ENCODE data around the gene BANF2.

Gene BANF2

DNA sequence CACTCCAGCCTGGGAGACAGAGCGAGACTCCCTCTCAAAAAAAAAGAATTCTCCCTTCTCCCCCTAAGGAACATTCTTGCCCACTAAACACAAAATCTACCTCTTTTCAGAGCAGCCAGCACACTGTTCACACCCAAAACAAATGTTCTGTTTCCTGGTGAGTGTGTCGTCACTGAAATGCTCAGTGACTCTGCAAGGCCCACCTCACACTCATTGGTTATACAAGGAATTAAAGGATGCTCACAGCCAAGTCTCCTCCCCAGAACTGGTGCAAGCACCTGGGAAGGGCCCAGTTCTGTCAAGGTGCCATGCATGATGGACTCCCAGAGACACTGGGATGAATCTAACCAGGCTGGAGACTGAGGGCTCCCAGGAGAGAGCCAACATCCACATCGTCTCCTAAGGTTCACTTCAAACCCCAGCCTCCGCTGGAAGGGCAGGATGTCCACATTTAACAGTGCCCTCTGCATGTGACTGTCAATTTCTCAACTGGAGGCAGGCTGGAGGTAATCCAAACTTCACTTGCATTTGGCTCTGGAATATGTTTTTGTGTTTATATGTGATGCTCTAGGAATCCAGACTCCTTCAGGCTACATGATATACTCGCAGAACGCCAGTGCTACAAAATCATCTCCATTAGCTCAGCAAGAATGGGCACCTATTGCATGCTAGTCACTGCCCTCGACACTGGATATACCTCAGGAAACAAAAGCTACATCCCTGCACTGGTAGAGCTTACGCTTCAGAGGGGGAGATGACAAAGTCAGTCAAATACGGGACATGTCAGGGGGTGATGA is 24.8 kb upstream of the BANF2 start:
- TF ChIP-seq, protein P1, sequence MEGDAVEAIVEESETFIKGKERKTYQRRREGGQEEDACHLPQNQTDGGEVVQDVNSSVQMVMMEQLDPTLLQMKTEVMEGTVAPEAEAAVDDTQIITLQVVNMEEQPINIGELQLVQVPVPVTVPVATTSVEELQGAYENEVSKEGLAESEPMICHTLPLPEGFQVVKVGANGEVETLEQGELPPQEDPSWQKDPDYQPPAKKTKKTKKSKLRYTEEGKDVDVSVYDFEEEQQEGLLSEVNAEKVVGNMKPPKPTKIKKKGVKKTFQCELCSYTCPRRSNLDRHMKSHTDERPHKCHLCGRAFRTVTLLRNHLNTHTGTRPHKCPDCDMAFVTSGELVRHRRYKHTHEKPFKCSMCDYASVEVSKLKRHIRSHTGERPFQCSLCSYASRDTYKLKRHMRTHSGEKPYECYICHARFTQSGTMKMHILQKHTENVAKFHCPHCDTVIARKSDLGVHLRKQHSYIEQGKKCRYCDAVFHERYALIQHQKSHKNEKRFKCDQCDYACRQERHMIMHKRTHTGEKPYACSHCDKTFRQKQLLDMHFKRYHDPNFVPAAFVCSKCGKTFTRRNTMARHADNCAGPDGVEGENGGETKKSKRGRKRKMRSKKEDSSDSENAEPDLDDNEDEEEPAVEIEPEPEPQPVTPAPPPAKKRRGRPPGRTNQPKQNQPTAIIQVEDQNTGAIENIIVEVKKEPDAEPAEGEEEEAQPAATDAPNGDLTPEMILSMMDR (IDR thresholded peaks at IDR 0.05), result no peak

DNA sequence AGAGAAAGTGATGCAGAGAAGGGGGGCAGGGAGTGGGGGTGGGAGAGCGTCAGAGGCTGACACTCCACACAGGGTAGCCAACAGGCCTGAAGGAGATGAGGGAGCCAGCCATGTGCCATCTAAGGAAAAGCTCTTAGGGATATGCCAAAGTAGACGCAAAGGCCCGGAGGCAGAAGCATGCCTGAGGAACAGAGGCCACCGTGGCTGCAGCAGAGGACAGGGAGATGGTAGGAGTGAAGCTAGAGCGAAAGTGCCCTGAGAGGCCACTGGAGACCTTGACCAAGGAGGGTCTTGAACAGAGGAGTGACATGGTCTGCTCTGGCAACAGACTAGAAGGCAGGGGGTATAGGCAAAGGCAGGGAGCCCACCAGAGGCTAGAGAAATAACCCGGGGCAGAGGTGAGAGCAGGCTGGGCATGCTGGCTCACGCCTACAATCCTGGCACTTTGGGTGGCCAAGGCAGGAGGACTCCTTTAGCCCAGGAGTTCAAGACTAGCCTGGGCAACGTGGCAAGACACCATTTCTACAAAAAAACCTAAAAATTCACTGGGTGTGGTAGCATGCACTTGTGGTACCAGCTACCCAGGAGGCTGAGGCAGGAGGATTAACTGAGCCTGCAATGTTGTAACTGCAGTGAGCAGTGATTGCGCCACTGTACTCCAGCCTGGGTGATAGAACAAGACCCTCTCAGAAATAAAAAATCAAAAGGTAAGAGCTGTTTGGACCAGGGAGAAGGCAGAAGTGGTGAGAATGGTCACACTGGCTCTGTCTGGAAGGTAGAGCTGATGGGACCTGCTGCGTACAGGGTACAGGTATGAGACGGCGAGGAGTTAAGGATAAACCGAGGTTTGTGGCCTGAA is 24.0 kb upstream of the BANF2 start:
- TF ChIP-seq, protein P1 (IDR thresholded peaks at IDR 0.05), result no peak

DNA sequence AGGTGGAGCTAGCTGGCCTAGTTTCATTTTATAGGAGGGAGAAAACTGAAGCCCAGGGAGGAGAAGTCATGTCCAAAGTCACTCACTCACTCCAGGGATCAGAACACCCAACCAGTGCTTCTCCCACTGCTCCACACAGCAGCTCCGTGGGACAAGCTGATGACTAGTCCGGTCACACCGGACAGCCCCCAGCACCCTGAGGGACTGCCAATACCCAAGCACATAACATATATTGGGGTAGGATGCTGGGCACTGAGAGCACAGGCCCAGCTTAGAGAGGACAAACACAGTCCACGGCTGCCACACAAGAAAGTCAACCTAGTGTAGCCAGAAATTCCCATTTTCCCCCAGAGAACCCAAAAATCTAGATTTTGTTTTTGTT is 23.4 kb upstream of the BANF2 start:
- TF ChIP-seq, protein P1 (IDR thresholded peaks at IDR 0.05), result no peak

DNA sequence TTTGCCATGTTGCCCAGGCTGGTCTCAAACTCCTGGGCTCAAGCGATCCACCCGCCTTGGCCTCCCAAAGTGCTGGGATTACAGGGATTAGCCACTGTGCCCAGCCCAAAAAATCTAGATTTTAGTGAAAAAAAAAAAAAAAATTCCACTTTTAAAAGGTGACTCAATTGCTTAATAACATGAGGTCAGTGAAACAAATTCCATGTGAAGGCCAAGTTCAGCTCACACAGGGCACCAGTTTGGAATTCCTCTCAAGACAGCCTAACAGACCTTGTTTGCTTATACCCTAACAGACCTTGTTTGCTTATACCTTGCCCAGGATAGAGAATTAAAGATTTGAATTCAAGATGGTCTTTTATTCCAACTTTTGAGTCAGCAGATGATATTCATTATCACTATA is 22.8 kb upstream of the BANF2 start:
- TF ChIP-seq, protein P1 (IDR thresholded peaks at IDR 0.05), result no peak

DNA sequence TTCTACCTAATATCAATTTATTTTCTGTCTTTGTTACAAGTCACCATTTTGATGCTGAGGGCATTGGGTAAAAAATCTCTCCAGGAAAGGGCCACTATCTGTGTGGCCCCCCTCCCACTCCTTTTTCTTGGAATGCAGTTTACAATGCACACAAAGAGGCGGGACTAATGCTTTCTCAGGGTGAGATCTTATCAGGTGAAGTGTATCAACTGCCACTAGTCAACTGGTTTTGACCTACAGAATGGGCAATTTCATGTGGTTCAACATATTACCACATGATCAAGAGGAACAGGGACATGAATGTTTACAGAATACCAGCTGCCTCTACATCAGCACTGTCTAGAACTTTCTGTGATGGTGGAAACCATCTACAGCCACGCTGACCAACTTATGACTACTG is 21.5 kb upstream of the BANF2 start:
- TF ChIP-seq, protein P1 (IDR thresholded peaks at IDR 0.05), result no peak

DNA sequence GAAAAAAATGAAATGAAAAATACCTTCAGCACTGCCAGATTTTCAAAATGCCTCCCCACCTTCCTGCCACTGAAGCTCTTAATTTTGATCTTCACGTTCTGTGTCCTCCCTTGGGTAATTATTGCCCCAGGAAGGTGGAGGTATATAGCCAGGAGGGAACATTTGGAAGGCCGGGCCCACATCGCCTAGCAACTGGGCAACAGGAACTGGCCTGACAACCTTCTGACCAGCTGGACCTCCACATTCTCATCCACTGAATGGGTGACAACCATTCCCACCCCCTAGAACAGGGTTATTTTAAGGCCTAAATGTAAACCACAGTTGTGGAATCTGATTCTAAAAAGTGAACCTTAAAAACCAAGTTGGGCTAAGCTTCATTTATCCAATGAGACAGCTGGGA is 20.9 kb upstream of the BANF2 start:
- TF ChIP-seq, protein P1 (IDR thresholded peaks at IDR 0.05), result no peak

DNA sequence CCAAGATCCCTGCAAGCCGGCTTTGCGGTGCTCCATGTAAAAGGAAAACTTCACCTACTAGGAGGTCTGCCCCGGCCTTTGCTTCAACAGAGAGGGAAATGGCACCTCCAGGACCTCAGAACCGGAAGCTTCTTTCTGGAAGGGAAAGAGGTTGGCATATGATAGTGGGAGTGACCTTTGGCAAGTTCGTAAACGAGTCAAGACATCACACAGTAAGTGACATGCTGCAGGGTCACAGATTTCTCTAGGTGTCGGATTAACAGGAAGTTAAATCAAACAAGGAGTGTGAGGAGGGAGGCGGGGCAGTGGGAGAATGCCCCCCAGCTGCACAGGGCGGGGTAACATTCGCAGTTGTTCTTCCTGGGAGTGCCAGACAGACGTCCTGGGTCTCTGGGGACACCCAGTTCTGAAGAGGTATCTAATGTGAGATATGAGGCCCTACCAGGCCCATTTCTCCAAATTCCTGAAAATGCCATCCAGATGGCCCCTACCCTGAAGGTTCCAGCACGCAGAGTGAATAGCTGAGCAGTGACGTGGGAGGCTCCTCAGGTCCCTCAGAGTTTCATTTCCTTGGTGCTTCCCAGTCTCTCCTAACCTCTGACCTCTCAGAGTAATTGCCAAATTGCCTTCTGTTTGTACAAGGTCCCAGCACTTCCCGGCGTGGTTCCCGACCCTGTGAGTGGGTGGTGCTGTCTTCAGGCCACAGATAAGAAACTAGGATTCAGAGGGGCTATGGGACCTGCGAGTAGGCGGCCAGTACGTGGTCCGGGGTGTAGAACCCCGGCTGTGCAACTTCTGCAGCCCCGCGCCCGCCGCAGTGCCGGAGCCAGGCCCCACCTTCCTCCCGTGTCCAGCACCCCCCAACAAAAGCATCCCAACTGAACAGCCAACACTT is 19.6 kb upstream of the BANF2 start:
- TF ChIP-seq, protein P1 (IDR thresholded peaks at IDR 0.05), result no peak
